HEK293T (cell line): ENCODE results near the gene NUBPL.

Experiments
- CTCF ChIA-PET: fragments of 350-600 bp; formaldehyde crosslinking; extraction: SDS; loops from one replicate; lab custom pipeline; 2021; ENCODE audit warnings: antibody characterized with exemption, inconsistent platforms; lab: Yijun Ruan, JAX
- POLR2A ChIA-PET: fragments of 350-600 bp; formaldehyde crosslinking; extraction: SDS; loops from one replicate; lab custom pipeline; 2020; ENCODE audit warnings: antibody characterized with exemption, inconsistent platforms; lab: Yijun Ruan, JAX
- DNase-seq: peaks from one replicate; pipeline ENCODE4 v3.0.0; 2012; ENCODE audit warnings: mixed read lengths; ENCODE audit errors: extremely low spot score
- ARNT ChIP-seq: fragments of 450-650 bp; IDR thresholded peaks from 2 replicates; pipeline ENCODE4 v1.6.1; 2017; ENCODE audit warnings: mild to moderate bottlenecking
- BHLHE40 ChIP-seq: fragments of 450-650 bp; IDR thresholded peaks from 2 replicates; pipeline ENCODE4 v1.6.1; 2016; ENCODE audit warnings: mild to moderate bottlenecking, moderate library complexity, borderline replicate concordance
- CTBP1 ChIP-seq: fragments of 450-650 bp; IDR thresholded peaks from 2 replicates; pipeline ENCODE4 v1.6.1; 2016; ENCODE audit warnings: borderline replicate concordance
- ELF4 ChIP-seq: fragments of 450-650 bp; IDR thresholded peaks from 2 replicates; pipeline ENCODE4 v1.6.1; 2017; ENCODE audit warnings: antibody characterized with exemption
- FOXA1 ChIP-seq: fragments of 450-650 bp; IDR thresholded peaks from 2 replicates; pipeline ENCODE4 v1.6.1; 2016; ENCODE audit warnings: mild to moderate bottlenecking
- FOXK2 ChIP-seq: fragments of 450-650 bp; IDR thresholded peaks from 2 replicates; pipeline ENCODE4 v1.6.1; 2016; ENCODE audit warnings: mild to moderate bottlenecking
- FOXM1 ChIP-seq: fragments of 450-650 bp; IDR thresholded peaks from 2 replicates; pipeline ENCODE4 v1.6.1; 2017; ENCODE audit warnings: mild to moderate bottlenecking, borderline replicate concordance
- HDGF ChIP-seq: fragments of 450-650 bp; IDR thresholded peaks from 2 replicates; pipeline ENCODE4 v1.6.1; 2017; ENCODE audit warnings: antibody characterized with exemption, borderline replicate concordance
- L3MBTL2 ChIP-seq: fragments of 450-650 bp; conservative IDR thresholded peaks from 2 replicates; pipeline ENCODE4 v1.6.1; 2016; ENCODE audit warnings: mild to moderate bottlenecking
- LEF1 ChIP-seq: fragments of 450-650 bp; IDR thresholded peaks from 2 replicates; pipeline ENCODE4 v1.6.1; 2017; ENCODE audit warnings: mild to moderate bottlenecking, borderline replicate concordance
- NFRKB ChIP-seq: fragments of 450-650 bp; IDR thresholded peaks from 2 replicates; pipeline ENCODE4 v1.6.1; 2016; ENCODE audit warnings: mild to moderate bottlenecking, moderate library complexity
- PKNOX1 ChIP-seq: fragments of 450-650 bp; IDR thresholded peaks from 2 replicates; pipeline ENCODE4 v1.6.1; 2016
- SP1 ChIP-seq: fragments of 450-650 bp; IDR thresholded peaks from 2 replicates; pipeline ENCODE4 v1.6.1; 2017
- SUZ12 ChIP-seq: fragments of 450-650 bp; IDR thresholded peaks from 2 replicates; pipeline ENCODE4 v1.6.1; 2016; ENCODE audit warnings: mild to moderate bottlenecking
- TARDBP ChIP-seq: fragments of 450-650 bp; IDR thresholded peaks from 2 replicates; pipeline ENCODE4 v1.6.1; 2016
- ZNF384 ChIP-seq: fragments of 450-650 bp; IDR thresholded peaks from 2 replicates; pipeline ENCODE4 v1.6.1; 2016

The NUBPL gene

GRCh38 chr14:31819281-31819680, 258.1 kb downstream of the NUBPL start:
- TF ChIP-seq ELF4 (no peak), CTBP1 (no peak), TARDBP (no peak), ZNF384 (no peak), HDGF (no peak), SUZ12 (no peak), FOXA1 (no peak), NFRKB (no peak), FOXK2 (no peak), PKNOX1 (no peak), FOXM1 (no peak), ARNT (no peak), SP1 (no peak), L3MBTL2 (no peak), LEF1 (no peak), BHLHE40 (no peak)
- no peak for DNase-seq
- POLR2A ChIA-PET, result no interaction called here
- CTCF ChIA-PET, result no interaction called here

GRCh38 chr14:31825459-31825858, 264.3 kb downstream of the NUBPL start:
- DNase-seq, result no peak
- TF ChIP-seq FOXA1 (no peak), ELF4 (no peak)
- POLR2A ChIA-PET, result no interaction called here
- CTCF ChIA-PET, result no interaction called here

GRCh38 chr14:31827325-31827724, 266.1 kb downstream of the NUBPL start:
- CTCF ChIA-PET, result no interaction called here
- POLR2A ChIA-PET, result no interaction called here
- TF ChIP-seq ZNF384 (no peak), L3MBTL2 (no peak), CTBP1 (no peak), ARNT (no peak), TARDBP (no peak), SP1 (no peak), FOXM1 (no peak), FOXK2 (no peak)
- DNase-seq, result no peak

GRCh38 chr14:31828946-31829868, 268.0 kb downstream of the NUBPL start:
- ChIA-PET POLR2A (no interaction called here), CTCF (no interaction called here)
- DNase-seq, result no peak
- TF ChIP-seq TARDBP, result no peak
- TF ChIP-seq HDGF, result no peak
- TF ChIP-seq CTBP1, result no peak
- no peak for TF ChIP-seq ARNT
- TF ChIP-seq ZNF384, result no peak
- no peak for TF ChIP-seq NFRKB
- no peak for TF ChIP-seq BHLHE40
- no peak for TF ChIP-seq PKNOX1
- TF ChIP-seq L3MBTL2, result no peak
- TF ChIP-seq FOXA1, result no peak

- DNase-seq, result no peak
Observed at GRCh38 chr14:31834616-31835015, 273.4 kb downstream of the NUBPL start.

GRCh38 chr14:31835049-31835448, 273.8 kb downstream of the NUBPL start:
- TF ChIP-seq NFRKB (no peak), LEF1 (no peak), L3MBTL2 (no peak), CTBP1 (no peak), HDGF (no peak), FOXK2 (no peak), TARDBP (no peak), SP1 (no peak), ARNT (no peak), BHLHE40 (no peak)
- DNase-seq, result no peak
- CTCF ChIA-PET, result no interaction called here
- POLR2A ChIA-PET, result no interaction called here

More at GRCh38 chr14:31834616-31835015, 273.4 kb downstream of the NUBPL start:
- ChIA-PET POLR2A (no interaction called here), CTCF (no interaction called here)
- no peak for TF ChIP-seq HDGF
- no peak for TF ChIP-seq SUZ12
- no peak for TF ChIP-seq L3MBTL2
- no peak for TF ChIP-seq TARDBP
- TF ChIP-seq ARNT, result no peak
- TF ChIP-seq SP1, result no peak
- no peak for TF ChIP-seq FOXA1
- TF ChIP-seq BHLHE40, result no peak
- TF ChIP-seq LEF1, result no peak
- TF ChIP-seq CTBP1, result no peak
- no peak for TF ChIP-seq FOXM1
- TF ChIP-seq ELF4, result no peak
- no peak for TF ChIP-seq ZNF384
- no peak for TF ChIP-seq NFRKB
- TF ChIP-seq FOXK2, result no peak
- TF ChIP-seq PKNOX1, result no peak

GRCh38 chr14:31837031-31837430, 275.8 kb downstream of the NUBPL start:
- TF ChIP-seq FOXM1, result no peak
- no peak for TF ChIP-seq ARNT
- TF ChIP-seq LEF1, result no peak
- no peak for DNase-seq
- ChIA-PET CTCF (no interaction called here), POLR2A (no interaction called here)
